SK-N-SH (cell line): Measurements from ENCODE around the gene PHLDB2. TPM values are rescaled to one million over a fixed set of nuclear protein-coding genes. Genes with fewer than 3 reads are reported as not detected.

Source experiments
- CTCF ChIA-PET: fragments of 300-600, 350-600 bp; formaldehyde crosslinking; extraction: SDS; loops from one replicate; lab custom pipeline; 2021; lab: Yijun Ruan, JAX
- POLR2A ChIA-PET: fragments of 350-600 bp; sonication (Branson Sonifier 250); formaldehyde crosslinking; extraction: SDS; loops from one replicate; lab custom pipeline; 2020; ENCODE audit warnings: antibody characterized with exemption, inconsistent platforms; lab: Yijun Ruan, JAX
- DNase-seq: peaks from one replicate; pipeline ENCODE4 v3.0.0; 2012
- H2AFZ ChIP-seq: fragments of 200-600 bp; sonication (generic); 2 replicates; pipeline ENCODE4 v1.8.1; 2016; ENCODE audit warnings: antibody characterized with exemption, mild to moderate bottlenecking, low read depth
- H3F3A ChIP-seq: fragments of 200-600 bp; sonication (generic); replicated peaks from 2 replicates; pipeline ENCODE3; 2016; ENCODE audit warnings: antibody characterized with exemption, mild to moderate bottlenecking; ENCODE audit not compliant: insufficient read depth
- H3K27ac ChIP-seq, 2 experiments: fragments of 200-500 bp in 1 of 2; fragments of 200-600 bp in 1 of 2; sonication (Bioruptor generic) in 1 of 2; sonication (generic), shearing (Covaris generic) in 1 of 2; 2 replicates each; pipeline versions ENCODE4 v1.5.1 to v1.6.1; 2014 to 2016; ENCODE audit warnings: low read depth in 2 of 2, inconsistent platforms in 1 of 2, low read length in 1 of 2, mild to moderate bottlenecking in 1 of 2, mixed read lengths in 1 of 2
- H3K27me3 ChIP-seq: fragments of 200-600 bp; sonication (generic), shearing (Covaris generic); 2 replicates; pipeline ENCODE4 v1.6.1; 2016; ENCODE audit warnings: mixed run types; ENCODE audit not compliant: insufficient read depth
- H3K36me3 ChIP-seq, 2 experiments: fragments of 200-500 bp in 1 of 2; fragments of 200-600 bp in 1 of 2; sonication (Bioruptor generic) in 1 of 2; sonication (generic) in 1 of 2; replicated peaks in 1 of 2; 2 replicates each; pipeline versions ENCODE3 to v1.5.1; 2014 to 2016; ENCODE audit warnings: low read length in 1 of 2, mild to moderate bottlenecking in 1 of 2; ENCODE audit not compliant: insufficient read depth in 2 of 2, control insufficient read depth in 1 of 2
- H3K4me1 ChIP-seq, 2 experiments: fragments of 200-500 bp in 1 of 2; fragments of 200-600 bp in 1 of 2; sonication (Bioruptor generic) in 1 of 2; sonication (generic), shearing (Covaris generic) in 1 of 2; 2 replicates each; pipeline versions ENCODE4 v1.5.1 to v1.6.1; 2014 to 2016; ENCODE audit warnings: low read depth in 1 of 2, low read length in 1 of 2, mixed run types in 1 of 2; ENCODE audit not compliant: insufficient read depth in 2 of 2, control insufficient read depth in 1 of 2
- H3K4me2 ChIP-seq: fragments of 200-600 bp; sonication (generic), shearing (Covaris generic); 2 replicates; pipeline ENCODE4 v1.6.1; 2017; ENCODE audit warnings: mixed run types
- H3K4me3 ChIP-seq, 2 experiments: fragments of 200-500 bp in 1 of 2; fragments of 200-600 bp in 1 of 2; sonication (Bioruptor generic) in 1 of 2; sonication (generic), shearing (Covaris generic) in 1 of 2; 2 replicates each; pipeline versions ENCODE4 v1.5.1 to v1.8.1; 2014 to 2016; ENCODE audit warnings: low read depth in 2 of 2, inconsistent platforms in 1 of 2, low read length in 1 of 2, mild to moderate bottlenecking in 1 of 2, mixed read lengths in 1 of 2, moderate library complexity in 1 of 2
- H3K79me2 ChIP-seq: fragments of 200-600 bp; sonication (generic); 2 replicates; pipeline ENCODE4 v1.8.1; 2017; ENCODE audit warnings: mild to moderate bottlenecking; ENCODE audit not compliant: insufficient read depth
- H3K9ac ChIP-seq: fragments of 200-600 bp; sonication (generic); 2 replicates; pipeline ENCODE4 v1.6.1; 2017; ENCODE audit warnings: mixed run types
- H3K9me2 ChIP-seq: fragments of 200-600 bp; sonication (generic); 2 replicates; pipeline ENCODE4 v1.6.1; 2017; ENCODE audit warnings: mixed run types
- H3K9me3 ChIP-seq: fragments of 200-600 bp; sonication (generic); 2 replicates; pipeline ENCODE4 v1.6.1; 2017; ENCODE audit warnings: mixed run types, mild to moderate bottlenecking, moderate library complexity
- H4K20me1 ChIP-seq: fragments of 200-600 bp; sonication (generic); 2 replicates; pipeline ENCODE4 v1.6.1; 2017; ENCODE audit warnings: mild to moderate bottlenecking, mixed run types; ENCODE audit not compliant: insufficient read depth
- CHD2 ChIP-seq: fragments of 150-350 bp; IDR thresholded peaks from 2 replicates; pipeline ENCODE4 v1.6.1; 2018; ENCODE audit warnings: low read length; ENCODE audit not compliant: partially characterized antibody
- ELF1 ChIP-seq: IDR thresholded peaks from 2 replicates; pipeline ENCODE4 v1.4.0; 2012
- FOXJ3 ChIP-seq: sonication (generic); formaldehyde crosslinking; IDR thresholded peaks from 2 replicates; pipeline ENCODE4 v1.5.1; 2020; ENCODE audit warnings: mild to moderate bottlenecking, missing genetic modification reagents
- JUND ChIP-seq: IDR thresholded peaks from 2 replicates; pipeline ENCODE4 v1.4.0; 2012
- MEF2A ChIP-seq: IDR thresholded peaks from 2 replicates; pipeline ENCODE4 v1.4.0; 2012; ENCODE audit warnings: low read depth, borderline replicate concordance
- MXI1 ChIP-seq: IDR thresholded peaks from 2 replicates; pipeline ENCODE4 v1.6.1; 2012; ENCODE audit warnings: mild to moderate bottlenecking, low read depth, low read length, improper control_type of control experiment
- NFIC ChIP-seq: IDR thresholded peaks from 2 replicates; pipeline ENCODE4 v1.4.0; 2012; ENCODE audit warnings: borderline replicate concordance
- POLR2AphosphoS5 ChIP-seq: IDR thresholded peaks from 2 replicates; pipeline ENCODE4 v1.6.1; 2012; ENCODE audit warnings: low read depth, low read length
- RAD21 ChIP-seq: IDR thresholded peaks from 2 replicates; pipeline ENCODE4 v1.6.1; 2012; ENCODE audit warnings: mild to moderate bottlenecking, low read length
- TCF12 ChIP-seq: IDR thresholded peaks from 2 replicates; pipeline ENCODE4 v1.4.0; 2012
- YY1 ChIP-seq: IDR thresholded peaks from 2 replicates; pipeline ENCODE4 v1.4.0; 2012; ENCODE audit warnings: low read depth, mild to moderate bottlenecking
- WGBS: methylation state at CpG from one replicate; pipeline ENCODE4 v1.1.6; 2017; ENCODE audit warnings: low lambda C conversion rate; 5-methylcytosine and 5-hydroxymethylcytosine counted together
- polyA plus RNA-seq, 3 experiments: library from polyadenylated mRNA; depleted of rRNA; stranded (reverse); fragments of >200 nt; gene quantifications; 2 replicates each; pipeline ENCODE4 v1.2.3, GENCODE V29; 2012
- TF ChIP-seq, protein P1 (sequence below): fragments of 150-350 bp; IDR thresholded peaks from 2 replicates; pipeline ENCODE4 v1.6.1; 2017; ENCODE audit warnings: antibody characterized with exemption, low read length, low read depth, borderline replicate concordance
- TF ChIP-seq, protein P2 (sequence below): IDR thresholded peaks from 2 replicates; pipeline ENCODE4 v1.4.0; 2012; ENCODE audit warnings: low read depth, borderline replicate concordance
- TF ChIP-seq, protein P3 (sequence below): IDR thresholded peaks from 2 replicates; pipeline ENCODE4 v1.4.0; 2012; ENCODE audit warnings: low read depth, borderline replicate concordance
- TF ChIP-seq, protein P4 (sequence below): IDR thresholded peaks from 2 replicates; pipeline ENCODE4 v1.6.1; 2012; ENCODE audit warnings: mild to moderate bottlenecking, low read depth, low read length, moderate library complexity

PHLDB2 gene
- polyA plus RNA-seq, 1 of the 3 experiments (the other 2 are of a cell fraction): 18.0 TPM

DNA sequence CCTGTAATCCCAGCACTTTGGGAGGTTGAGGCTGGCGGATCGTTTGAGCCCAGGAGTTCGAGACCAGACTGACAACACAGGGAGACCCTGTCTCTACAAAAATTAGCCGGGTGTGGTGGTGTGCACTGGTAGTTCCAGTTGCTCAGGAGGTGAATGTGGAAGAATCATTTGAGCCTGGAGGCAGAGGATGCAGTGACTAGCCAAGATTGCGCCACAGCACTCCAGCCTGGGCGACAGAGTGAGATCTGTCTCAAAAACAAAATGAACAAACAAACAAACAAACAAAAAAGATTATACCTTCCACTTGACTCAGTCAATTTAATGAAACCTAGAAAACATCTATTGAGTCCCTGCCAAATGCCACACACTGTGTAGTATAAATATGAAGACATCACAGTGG is 30.5 kb upstream of the PHLDB2 start:
- no peak for DNase-seq
- Histone ChIP-seq H4K20me1 (no peaks in the 10 kb centered on the region), H3K4me1 (no peaks in the 10 kb centered on the region), H3K27me3 (no peaks in the 10 kb centered on the region), H3K36me3 (no peaks in the 10 kb centered on the region), H3K9me2 (no peaks in the 10 kb centered on the region), H3K79me2 (no peaks in the 10 kb centered on the region), H3K9me3 (no peaks in the 10 kb centered on the region), H3K4me2 (no peak overlapping the region), H3K4me3 (no peak overlapping the region), H3F3A (no peaks in the 10 kb centered on the region), H3K27ac (no peak overlapping the region), H3K9ac (no peak overlapping the region), H2AFZ (no peak overlapping the region)
- ChIA-PET POLR2A (no interaction called here), CTCF (no interaction called here)
- no peak for TF ChIP-seq TCF12
- no peak for TF ChIP-seq MXI1
- TF ChIP-seq MEF2A: no peak
- TF ChIP-seq, protein P1, sequence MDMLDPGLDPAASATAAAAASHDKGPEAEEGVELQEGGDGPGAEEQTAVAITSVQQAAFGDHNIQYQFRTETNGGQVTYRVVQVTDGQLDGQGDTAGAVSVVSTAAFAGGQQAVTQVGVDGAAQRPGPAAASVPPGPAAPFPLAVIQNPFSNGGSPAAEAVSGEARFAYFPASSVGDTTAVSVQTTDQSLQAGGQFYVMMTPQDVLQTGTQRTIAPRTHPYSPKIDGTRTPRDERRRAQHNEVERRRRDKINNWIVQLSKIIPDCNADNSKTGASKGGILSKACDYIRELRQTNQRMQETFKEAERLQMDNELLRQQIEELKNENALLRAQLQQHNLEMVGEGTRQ: no peak
- no peak for TF ChIP-seq POLR2AphosphoS5
- no peak for TF ChIP-seq RAD21
- TF ChIP-seq FOXJ3 (CRISPR knock-in tag): no peak
- TF ChIP-seq ELF1: no peak
- TF ChIP-seq, protein P2, sequence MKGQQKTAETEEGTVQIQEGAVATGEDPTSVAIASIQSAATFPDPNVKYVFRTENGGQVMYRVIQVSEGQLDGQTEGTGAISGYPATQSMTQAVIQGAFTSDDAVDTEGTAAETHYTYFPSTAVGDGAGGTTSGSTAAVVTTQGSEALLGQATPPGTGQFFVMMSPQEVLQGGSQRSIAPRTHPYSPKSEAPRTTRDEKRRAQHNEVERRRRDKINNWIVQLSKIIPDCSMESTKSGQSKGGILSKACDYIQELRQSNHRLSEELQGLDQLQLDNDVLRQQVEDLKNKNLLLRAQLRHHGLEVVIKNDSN: no peak
- WGBS: 84% methylated on average over 6 of the region's 6 CpGs

DNA sequence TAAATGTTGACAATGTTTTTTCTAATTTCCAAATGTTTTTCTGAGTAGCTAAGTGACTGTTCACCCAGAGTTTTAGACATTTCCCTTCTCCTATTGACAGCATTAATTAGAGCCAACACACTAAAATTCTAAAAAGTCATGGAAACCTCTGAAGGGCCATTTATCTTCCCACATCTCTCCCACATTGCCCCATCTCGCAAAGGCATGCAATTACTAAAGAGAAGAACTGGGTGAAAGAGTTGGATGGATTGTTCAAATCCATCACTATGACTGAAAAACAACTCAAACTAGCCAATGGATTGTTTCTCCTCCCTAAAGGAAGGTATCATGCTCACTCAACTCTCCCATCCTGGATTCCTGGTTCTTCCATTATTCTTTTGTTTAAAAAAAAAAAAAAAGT is 30.0 kb upstream of the PHLDB2 start:
- Histone ChIP-seq H3K36me3 (no peaks in the 10 kb centered on the region), H3K79me2 (no peaks in the 10 kb centered on the region), H3K4me1 (no peaks in the 10 kb centered on the region), H3K27me3 (no peaks in the 10 kb centered on the region), H3K9ac (no peak overlapping the region), H4K20me1 (no peaks in the 10 kb centered on the region), H3F3A (no peaks in the 10 kb centered on the region), H3K4me2 (no peak overlapping the region), H2AFZ (no peak overlapping the region), H3K9me3 (no peaks in the 10 kb centered on the region), H3K27ac (no peak overlapping the region), H3K4me3 (no peak overlapping the region), H3K9me2 (no peaks in the 10 kb centered on the region)
- POLR2A ChIA-PET: no interaction called here
- no peak for DNase-seq
- CTCF ChIA-PET: no interaction called here
- WGBS: 67% methylated on average over 1 of the region's 1 CpG
- TF ChIP-seq YY1 (no peak), NFIC (no peak), POLR2AphosphoS5 (no peak), JUND (no peak), RAD21 (no peak), MXI1 (no peak), CHD2 (no peak)
- TF ChIP-seq, protein P3, sequence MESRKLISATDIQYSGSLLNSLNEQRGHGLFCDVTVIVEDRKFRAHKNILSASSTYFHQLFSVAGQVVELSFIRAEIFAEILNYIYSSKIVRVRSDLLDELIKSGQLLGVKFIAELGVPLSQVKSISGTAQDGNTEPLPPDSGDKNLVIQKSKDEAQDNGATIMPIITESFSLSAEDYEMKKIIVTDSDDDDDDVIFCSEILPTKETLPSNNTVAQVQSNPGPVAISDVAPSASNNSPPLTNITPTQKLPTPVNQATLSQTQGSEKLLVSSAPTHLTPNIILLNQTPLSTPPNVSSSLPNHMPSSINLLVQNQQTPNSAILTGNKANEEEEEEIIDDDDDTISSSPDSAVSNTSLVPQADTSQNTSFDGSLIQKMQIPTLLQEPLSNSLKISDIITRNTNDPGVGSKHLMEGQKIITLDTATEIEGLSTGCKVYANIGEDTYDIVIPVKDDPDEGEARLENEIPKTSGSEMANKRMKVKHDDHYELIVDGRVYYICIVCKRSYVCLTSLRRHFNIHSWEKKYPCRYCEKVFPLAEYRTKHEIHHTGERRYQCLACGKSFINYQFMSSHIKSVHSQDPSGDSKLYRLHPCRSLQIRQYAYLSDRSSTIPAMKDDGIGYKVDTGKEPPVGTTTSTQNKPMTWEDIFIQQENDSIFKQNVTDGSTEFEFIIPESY: no peak
- TF ChIP-seq, protein P4, sequence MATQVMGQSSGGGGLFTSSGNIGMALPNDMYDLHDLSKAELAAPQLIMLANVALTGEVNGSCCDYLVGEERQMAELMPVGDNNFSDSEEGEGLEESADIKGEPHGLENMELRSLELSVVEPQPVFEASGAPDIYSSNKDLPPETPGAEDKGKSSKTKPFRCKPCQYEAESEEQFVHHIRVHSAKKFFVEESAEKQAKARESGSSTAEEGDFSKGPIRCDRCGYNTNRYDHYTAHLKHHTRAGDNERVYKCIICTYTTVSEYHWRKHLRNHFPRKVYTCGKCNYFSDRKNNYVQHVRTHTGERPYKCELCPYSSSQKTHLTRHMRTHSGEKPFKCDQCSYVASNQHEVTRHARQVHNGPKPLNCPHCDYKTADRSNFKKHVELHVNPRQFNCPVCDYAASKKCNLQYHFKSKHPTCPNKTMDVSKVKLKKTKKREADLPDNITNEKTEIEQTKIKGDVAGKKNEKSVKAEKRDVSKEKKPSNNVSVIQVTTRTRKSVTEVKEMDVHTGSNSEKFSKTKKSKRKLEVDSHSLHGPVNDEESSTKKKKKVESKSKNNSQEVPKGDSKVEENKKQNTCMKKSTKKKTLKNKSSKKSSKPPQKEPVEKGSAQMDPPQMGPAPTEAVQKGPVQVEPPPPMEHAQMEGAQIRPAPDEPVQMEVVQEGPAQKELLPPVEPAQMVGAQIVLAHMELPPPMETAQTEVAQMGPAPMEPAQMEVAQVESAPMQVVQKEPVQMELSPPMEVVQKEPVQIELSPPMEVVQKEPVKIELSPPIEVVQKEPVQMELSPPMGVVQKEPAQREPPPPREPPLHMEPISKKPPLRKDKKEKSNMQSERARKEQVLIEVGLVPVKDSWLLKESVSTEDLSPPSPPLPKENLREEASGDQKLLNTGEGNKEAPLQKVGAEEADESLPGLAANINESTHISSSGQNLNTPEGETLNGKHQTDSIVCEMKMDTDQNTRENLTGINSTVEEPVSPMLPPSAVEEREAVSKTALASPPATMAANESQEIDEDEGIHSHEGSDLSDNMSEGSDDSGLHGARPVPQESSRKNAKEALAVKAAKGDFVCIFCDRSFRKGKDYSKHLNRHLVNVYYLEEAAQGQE: no peak
- TF ChIP-seq, all 33 proteins: peak for 0
